GM19455 (cell line): ENCODE data around the gene KRTAP9-4.
"Not testable (repeated sequence)": the region's sequence is repeated elsewhere in the genome, so short reads cannot be mapped to it uniquely, and the experiment has no call there.

Experiments used
- ATAC-seq: cut with Tn5 transposase; IDR thresholded peaks from one replicate; pipeline ENCODE4 v1.9.1; 2021; ENCODE audit not compliant: unreplicated experiment

KRTAP9-4 gene

GRCh38 chr17:41249637-41250240 lies at the start of gene KRTAP9-4:
KRTAP9-4 (plus strand) TSS chr17:41249687; CDS start chr17:41249721, 34 bp downstream.
- not testable (repeated sequence) for ATAC-seq

GRCh38 chr17:41211845-41212466 lies 37.5 kb upstream of the KRTAP9-4 start:
- ATAC-seq: no peak

- ATAC-seq: no peak
Measured at GRCh38 chr17:41212524-41213169, 36.8 kb upstream of the KRTAP9-4 start.

GRCh38 chr17:41215681-41216080 lies 33.8 kb upstream of the KRTAP9-4 start:
- no peak for ATAC-seq

- no peak for ATAC-seq
Measured at GRCh38 chr17:41223821-41224220, 25.7 kb upstream of the KRTAP9-4 start.

- no peak for ATAC-seq
Measured at GRCh38 chr17:41226051-41226450, 23.4 kb upstream of the KRTAP9-4 start.

GRCh38 chr17:41226598-41227095 lies 22.8 kb upstream of the KRTAP9-4 start, which contains the start of gene KRTAP9-2:
KRTAP9-2 (plus strand) TSS chr17:41226648; CDS start chr17:41226655, 7 bp downstream.
- ATAC-seq: not testable (repeated sequence)

GRCh38 chr17:41230094-41230493 lies 19.4 kb upstream of the KRTAP9-4 start:
- no peak for ATAC-seq

GRCh38 chr17:41231731-41232130 lies 17.8 kb upstream of the KRTAP9-4 start:
- ATAC-seq: no peak

GRCh38 chr17:41232399-41233105 lies 16.9 kb upstream of the KRTAP9-4 start, which contains the start of gene KRTAP9-3:
KRTAP9-3 (plus strand) TSS chr17:41232449; CDS start chr17:41232502, 53 bp downstream.
- not testable (repeated sequence) for ATAC-seq

- not testable (repeated sequence) for ATAC-seq
Measured at GRCh38 chr17:41237116-41237515, 12.4 kb upstream of the KRTAP9-4 start.

GRCh38 chr17:41237949-41238437 lies 11.5 kb upstream of the KRTAP9-4 start, which contains the start of gene KRTAP9-8:
KRTAP9-8 (plus strand) TSS chr17:41237999; CDS start chr17:41238052, 53 bp downstream.
- ATAC-seq: not testable (repeated sequence)

- not testable (repeated sequence) for ATAC-seq
Measured at GRCh38 chr17:41246995-41247787, 2.3 kb upstream of the KRTAP9-4 start.

GRCh38 chr17:41251261-41251660 lies 1.8 kb downstream of the KRTAP9-4 start:
- ATAC-seq: no peak

- no peak for ATAC-seq
Measured at GRCh38 chr17:41254861-41255260, 5.4 kb downstream of the KRTAP9-4 start.

- ATAC-seq: not testable (repeated sequence)
Measured at GRCh38 chr17:41255381-41256290, 6.1 kb downstream of the KRTAP9-4 start, which contains the start of gene KRTAP9-9. KRTAP9-9 (plus strand) TSS chr17:41255384.

GRCh38 chr17:41256291-41256685 lies 6.8 kb downstream of the KRTAP9-4 start:
- ATAC-seq: no peak

GRCh38 chr17:41258406-41258805 lies 8.9 kb downstream of the KRTAP9-4 start:
- no peak for ATAC-seq

- ATAC-seq: no peak
Measured at GRCh38 chr17:41263212-41263611, 13.7 kb downstream of the KRTAP9-4 start.
